HG03469 (cell line): Measurements from ENCODE around the gene SCARF2.
"Not testable (repeated sequence)": the region's sequence is repeated elsewhere in the genome, so short reads cannot be mapped to it uniquely, and the experiment has no call there.

Source experiments
- ATAC-seq: cut with Tn5 transposase; IDR thresholded peaks from one replicate; pipeline ENCODE4 v1.9.1; 2021; ENCODE audit warnings: mild to moderate bottlenecking, moderate library complexity, moderate number of reproducible peaks; ENCODE audit not compliant: unreplicated experiment

SCARF2 gene

GRCh38 chr22:20464096-20464614 is 26.5 kb upstream of the SCARF2 start:
- ATAC-seq = no peak

- ATAC-seq = no peak
Measured at GRCh38 chr22:20463324-20464095, 25.9 kb upstream of the SCARF2 start.

GRCh38 chr22:20459862-20460261 is 22.2 kb upstream of the SCARF2 start:
- no peak for ATAC-seq

GRCh38 chr22:20459152-20459542 is 21.5 kb upstream of the SCARF2 start:
- no peak for ATAC-seq

- ATAC-seq = no peak
Measured at GRCh38 chr22:20458530-20459151, 21.0 kb upstream of the SCARF2 start.

GRCh38 chr22:20457506-20458240 is 20.0 kb upstream of the SCARF2 start:
- ATAC-seq = no peak

GRCh38 chr22:20456722-20457076 is 19.1 kb upstream of the SCARF2 start:
- no peak for ATAC-seq

GRCh38 chr22:20456064-20456721 is 18.6 kb upstream of the SCARF2 start:
- no peak for ATAC-seq

- ATAC-seq = no peak
Measured at GRCh38 chr22:20455709-20456063, 18.1 kb upstream of the SCARF2 start.

- ATAC-seq = no peak
Measured at GRCh38 chr22:20453222-20453621, 15.6 kb upstream of the SCARF2 start.

GRCh38 chr22:20451920-20452319 is 14.3 kb upstream of the SCARF2 start:
- no peak for ATAC-seq

GRCh38 chr22:20451129-20451778 is 13.6 kb upstream of the SCARF2 start:
- ATAC-seq = not testable (repeated sequence)

- no peak for ATAC-seq
Measured at GRCh38 chr22:20450551-20450906, 12.9 kb upstream of the SCARF2 start.

- ATAC-seq = no peak
Measured at GRCh38 chr22:20449819-20450550, 12.4 kb upstream of the SCARF2 start.

- no peak for ATAC-seq
Measured at GRCh38 chr22:20448630-20449029, 11.0 kb upstream of the SCARF2 start.

- no peak for ATAC-seq
Measured at GRCh38 chr22:20446383-20446970, 8.9 kb upstream of the SCARF2 start.

GRCh38 chr22:20444325-20444724 is 6.7 kb upstream of the SCARF2 start:
- ATAC-seq = no peak

- ATAC-seq = no peak
Measured at GRCh38 chr22:20442485-20443284, 5.1 kb upstream of the SCARF2 start.
